ENCODE measurements around the gene CORO1A.
"Not testable (repeated sequence)": the region's sequence is repeated elsewhere in the genome, so short reads cannot be mapped to it uniquely, and the experiment has no call there.

The CORO1A gene

GRCh38 chr16:30205541-30206236, 22.3 kb downstream of the CORO1A start:
- DNase-seq (ENCODE audit: low spot score): not testable (repeated sequence)

GRCh38 chr16:30206252-30206651, 22.9 kb downstream of the CORO1A start:
- DNase-seq (ENCODE audit: low spot score): not testable (repeated sequence)

GRCh38 chr16:30207063-30207704, 23.8 kb downstream of the CORO1A start:
- not testable (repeated sequence) for DNase-seq (ENCODE audit: low spot score)

GRCh38 chr16:30209032-30209431, 25.6 kb downstream of the CORO1A start:
- DNase-seq (ENCODE audit: low spot score): not testable (repeated sequence)

- DNase-seq (ENCODE audit: low spot score): not testable (repeated sequence)
Measured at GRCh38 chr16:30211414-30211813, 28.0 kb downstream of the CORO1A start.

GRCh38 chr16:30217082-30217481, 33.7 kb downstream of the CORO1A start:
- DNase-seq (ENCODE audit: low spot score): not testable (repeated sequence)

All from kidney capillary endothelial cell (primary cell).